Measurements from ENCODE around the gene LRRC17.

DNA sequence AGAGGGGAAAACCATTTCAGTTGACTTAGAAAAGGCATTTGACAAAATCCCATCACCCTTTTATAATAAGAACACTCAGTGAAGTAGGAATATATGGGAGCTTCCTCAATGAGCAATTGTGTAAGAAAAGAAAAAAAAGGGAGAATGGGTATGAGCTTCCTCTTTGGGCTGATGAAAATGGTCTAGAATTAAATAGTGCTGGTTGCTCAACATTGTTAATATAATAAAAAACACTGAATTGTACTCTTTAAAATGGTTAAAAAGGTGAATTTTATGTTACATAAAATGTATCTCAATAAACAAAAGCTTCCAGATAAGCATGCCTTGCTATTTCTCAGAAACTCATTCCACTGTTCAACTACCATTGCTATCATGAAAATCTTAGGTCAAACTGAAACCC lies 40.6 kb downstream of the LRRC17 start:
- TF ChIP-seq, protein P1, sequence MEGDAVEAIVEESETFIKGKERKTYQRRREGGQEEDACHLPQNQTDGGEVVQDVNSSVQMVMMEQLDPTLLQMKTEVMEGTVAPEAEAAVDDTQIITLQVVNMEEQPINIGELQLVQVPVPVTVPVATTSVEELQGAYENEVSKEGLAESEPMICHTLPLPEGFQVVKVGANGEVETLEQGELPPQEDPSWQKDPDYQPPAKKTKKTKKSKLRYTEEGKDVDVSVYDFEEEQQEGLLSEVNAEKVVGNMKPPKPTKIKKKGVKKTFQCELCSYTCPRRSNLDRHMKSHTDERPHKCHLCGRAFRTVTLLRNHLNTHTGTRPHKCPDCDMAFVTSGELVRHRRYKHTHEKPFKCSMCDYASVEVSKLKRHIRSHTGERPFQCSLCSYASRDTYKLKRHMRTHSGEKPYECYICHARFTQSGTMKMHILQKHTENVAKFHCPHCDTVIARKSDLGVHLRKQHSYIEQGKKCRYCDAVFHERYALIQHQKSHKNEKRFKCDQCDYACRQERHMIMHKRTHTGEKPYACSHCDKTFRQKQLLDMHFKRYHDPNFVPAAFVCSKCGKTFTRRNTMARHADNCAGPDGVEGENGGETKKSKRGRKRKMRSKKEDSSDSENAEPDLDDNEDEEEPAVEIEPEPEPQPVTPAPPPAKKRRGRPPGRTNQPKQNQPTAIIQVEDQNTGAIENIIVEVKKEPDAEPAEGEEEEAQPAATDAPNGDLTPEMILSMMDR (conservative IDR thresholded peaks at IDR 0.05): no peak
- TF ChIP-seq ZFX (IDR thresholded peaks at IDR 0.05): no peak
